ENCODE results near the gene PDE11A. TPM values are rescaled to one million over a fixed set of nuclear protein-coding genes. Genes with fewer than 3 reads are reported as not detected.

PDE11A gene
- total RNA-seq, 1 donor from 2014 or later = 0.17 TPM

GRCh38 chr2:177756336-177756735 lies 316.2 kb downstream of the PDE11A start:
- DNase-seq = no peak

GRCh38 chr2:177754492-177754873 lies 318.1 kb downstream of the PDE11A start:
- no peak for DNase-seq

GRCh38 chr2:177753682-177754491 lies 318.7 kb downstream of the PDE11A start:
- peak; percentile 83 for DNase-seq

GRCh38 chr2:177748360-177748759 lies 324.2 kb downstream of the PDE11A start:
- no peak for DNase-seq

- DNase-seq = no peak
Measured at GRCh38 chr2:177747384-177747783, 325.2 kb downstream of the PDE11A start.

- peak; percentile 74 for DNase-seq
Measured at GRCh38 chr2:177746358-177746757, 326.2 kb downstream of the PDE11A start.

GRCh38 chr2:177745531-177745930 lies 327.0 kb downstream of the PDE11A start:
- peak; percentile 8 for DNase-seq

- no peak for DNase-seq
Measured at GRCh38 chr2:177742851-177743250, 329.7 kb downstream of the PDE11A start.

- no peak for DNase-seq
Measured at GRCh38 chr2:177741866-177742265, 330.7 kb downstream of the PDE11A start.

- DNase-seq = no peak
Measured at GRCh38 chr2:177740700-177741099, 331.9 kb downstream of the PDE11A start.

GRCh38 chr2:177738461-177739235 lies 333.9 kb downstream of the PDE11A start:
- DNase-seq = no peak

- no peak for DNase-seq
Measured at GRCh38 chr2:177735318-177735803, 337.2 kb downstream of the PDE11A start.

GRCh38 chr2:177733322-177733855 lies 339.2 kb downstream of the PDE11A start:
- no peak for DNase-seq

GRCh38 chr2:177731384-177731783 lies 341.2 kb downstream of the PDE11A start:
- DNase-seq = no peak

- DNase-seq = no peak
Measured at GRCh38 chr2:177730792-177731191, 341.8 kb downstream of the PDE11A start.

- no peak for DNase-seq
Measured at GRCh38 chr2:177730363-177730762, 342.2 kb downstream of the PDE11A start.

GRCh38 chr2:177728920-177729319 lies 343.7 kb downstream of the PDE11A start:
- no peak for DNase-seq

- no peak for DNase-seq
Measured at GRCh38 chr2:177728399-177728765, 344.2 kb downstream of the PDE11A start.

GRCh38 chr2:177727577-177728398 lies 344.8 kb downstream of the PDE11A start:
- DNase-seq = no peak

- DNase-seq = no peak
Measured at GRCh38 chr2:177726931-177727348, 345.6 kb downstream of the PDE11A start.

GRCh38 chr2:177724398-177725287 lies 347.9 kb downstream of the PDE11A start:
- peak; percentile 84 for DNase-seq

GRCh38 chr2:177723235-177723634 lies 349.3 kb downstream of the PDE11A start:
- DNase-seq = no peak
